ENCODE results near the gene DPY19L1.

DNA sequence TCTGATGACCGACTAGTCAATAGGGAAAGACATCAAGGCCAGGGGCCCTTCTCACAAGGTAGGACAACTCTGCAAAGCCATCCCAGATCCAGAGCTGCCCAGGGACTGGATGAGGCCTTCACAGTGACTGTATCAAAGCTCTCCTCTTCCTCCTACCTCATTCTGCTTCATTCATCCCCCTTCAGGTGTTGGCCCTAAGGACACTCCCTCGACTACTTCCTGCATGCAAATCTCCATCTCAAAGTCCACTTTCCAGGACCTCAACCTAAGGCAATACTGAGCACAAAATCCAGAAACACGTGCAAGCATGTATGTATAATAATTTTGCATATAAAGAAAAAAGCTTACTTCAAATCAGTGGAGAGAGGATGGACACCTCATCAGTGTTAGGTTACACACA, 25.1 kb downstream of the DPY19L1 start:
- no peak for TF ChIP-seq EZH2 (IDR thresholded peaks at IDR 0.05)
- TF ChIP-seq EZH2phosphoT487 (IDR thresholded peaks at IDR 0.05) = no peak
